GM06990 (cell line): ENCODE measurements around the gene MRPL58.
"Not testable (repeated sequence)": the region's sequence is repeated elsewhere in the genome, so short reads cannot be mapped to it uniquely, and the experiment has no call there.

Source experiments
- DNase-seq: peaks from one replicate; pipeline ENCODE4 v3.0.0-alpha.2; 2011; ENCODE audit not compliant: insufficient read length; ENCODE audit errors: extremely low read depth
- H3K27me3 ChIP-seq: replicated peaks from 2 replicates; pipeline ENCODE4 v1.6.0; 2011; ENCODE audit warnings: low read length; ENCODE audit not compliant: control insufficient read depth, insufficient read depth
- H3K36me3 ChIP-seq: 2 replicates; pipeline ENCODE4 v1.5.1; 2011; ENCODE audit warnings: low read length; ENCODE audit not compliant: control insufficient read depth, insufficient read depth
- H3K4me3 ChIP-seq: replicated peaks from 2 replicates; pipeline ENCODE4 v1.5.1; 2011; ENCODE audit warnings: low read depth, mild to moderate bottlenecking, control low read depth, low read length
- TF ChIP-seq, protein P1 (sequence below): IDR thresholded peaks from 2 replicates; pipeline ENCODE4 v1.5.1; 2011; ENCODE audit warnings: low read length, control low read depth, mild to moderate bottlenecking, inconsistent platforms; ENCODE audit not compliant: insufficient read depth, poor library complexity, severe bottlenecking

MRPL58 gene

DNA sequence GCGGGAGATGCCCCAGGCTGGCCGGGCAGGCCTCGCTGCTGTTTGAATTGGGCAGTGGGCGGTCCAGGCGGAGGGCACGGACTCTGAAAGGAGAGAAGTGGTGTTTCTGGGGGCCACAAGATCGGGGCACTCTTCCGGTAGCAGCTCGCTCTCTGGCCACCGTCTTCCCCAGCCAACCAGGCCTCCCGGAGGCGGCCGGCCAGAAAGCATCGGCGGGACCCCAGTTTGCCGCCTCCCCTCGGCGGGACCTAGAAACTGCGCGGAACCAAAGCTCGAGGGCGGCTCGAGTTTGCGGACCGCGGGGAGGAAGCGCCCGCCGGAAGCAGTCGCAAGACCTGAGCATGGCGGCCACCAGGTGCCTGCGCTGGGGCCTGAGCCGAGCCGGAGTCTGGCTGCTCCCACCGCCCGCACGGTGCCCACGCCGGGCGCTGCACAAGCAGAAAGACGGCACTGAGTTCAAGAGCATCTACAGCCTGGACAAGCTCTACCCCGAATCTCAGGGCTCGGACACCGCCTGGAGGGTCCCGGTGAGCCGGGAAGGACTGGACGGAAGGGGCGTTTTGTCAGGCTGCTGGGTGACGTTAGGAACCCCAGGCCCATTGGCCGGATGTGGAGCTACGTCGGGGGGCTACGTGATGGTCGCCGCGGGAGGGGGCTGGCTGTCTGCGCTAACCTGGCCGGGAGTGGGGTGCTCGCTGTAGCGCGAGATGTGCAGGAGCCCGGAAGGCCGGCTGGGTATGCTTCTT lies at the start of gene MRPL58:
MRPL58 (plus strand) TSS at position 325 of the 746 bp plus-strand sequence; CDS start at position 342, 17 bp downstream.
- TF ChIP-seq, protein P1, sequence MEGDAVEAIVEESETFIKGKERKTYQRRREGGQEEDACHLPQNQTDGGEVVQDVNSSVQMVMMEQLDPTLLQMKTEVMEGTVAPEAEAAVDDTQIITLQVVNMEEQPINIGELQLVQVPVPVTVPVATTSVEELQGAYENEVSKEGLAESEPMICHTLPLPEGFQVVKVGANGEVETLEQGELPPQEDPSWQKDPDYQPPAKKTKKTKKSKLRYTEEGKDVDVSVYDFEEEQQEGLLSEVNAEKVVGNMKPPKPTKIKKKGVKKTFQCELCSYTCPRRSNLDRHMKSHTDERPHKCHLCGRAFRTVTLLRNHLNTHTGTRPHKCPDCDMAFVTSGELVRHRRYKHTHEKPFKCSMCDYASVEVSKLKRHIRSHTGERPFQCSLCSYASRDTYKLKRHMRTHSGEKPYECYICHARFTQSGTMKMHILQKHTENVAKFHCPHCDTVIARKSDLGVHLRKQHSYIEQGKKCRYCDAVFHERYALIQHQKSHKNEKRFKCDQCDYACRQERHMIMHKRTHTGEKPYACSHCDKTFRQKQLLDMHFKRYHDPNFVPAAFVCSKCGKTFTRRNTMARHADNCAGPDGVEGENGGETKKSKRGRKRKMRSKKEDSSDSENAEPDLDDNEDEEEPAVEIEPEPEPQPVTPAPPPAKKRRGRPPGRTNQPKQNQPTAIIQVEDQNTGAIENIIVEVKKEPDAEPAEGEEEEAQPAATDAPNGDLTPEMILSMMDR: peak; percentile 42
- Histone ChIP-seq H3K4me3 (peak within 1 kb of the TSS; percentile 93), H3K27me3 (no peaks in the 10 kb centered on the region), H3K36me3 (peaks cover 4% of the 10 kb centered on the region)
- DNase-seq: peak; percentile 92

- DNase-seq: no peak
- TF ChIP-seq, protein P1: no peak
- H3K27me3 ChIP-seq: no peaks in the 10 kb centered on the region
- no peaks in the 10 kb centered on the region for H3K36me3 ChIP-seq
- no peak overlapping the region for H3K4me3 ChIP-seq
Measured at GRCh38 chr17:74963656-74964055, 48.8 kb upstream of the MRPL58 start.

DNA sequence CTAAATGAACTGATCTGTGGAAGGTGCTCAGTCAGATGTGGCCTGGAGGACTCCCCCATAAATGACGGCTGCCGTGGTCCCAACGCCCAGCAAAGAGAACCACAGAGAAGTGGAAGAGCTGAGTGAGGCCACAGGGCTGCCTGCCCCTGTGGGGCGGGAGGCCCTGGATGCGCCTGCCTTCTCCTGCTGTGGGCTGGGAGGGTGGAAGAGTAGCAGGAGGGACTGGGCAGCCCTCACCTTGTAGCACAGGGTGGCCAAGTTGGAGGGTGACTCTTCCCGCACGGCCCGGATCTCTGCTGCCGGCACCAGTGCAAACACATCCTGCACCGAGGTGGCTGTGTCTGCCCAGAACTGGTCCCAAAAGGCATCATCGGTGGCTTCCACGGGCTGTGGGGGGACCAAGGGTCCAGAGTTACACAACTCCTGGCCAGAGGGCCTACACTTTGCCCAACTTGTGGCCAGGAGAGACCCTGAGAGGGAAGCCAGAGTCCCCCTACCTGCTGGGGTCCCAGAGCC lies 48.2 kb upstream of the MRPL58 start:
- Histone ChIP-seq H3K27me3 (no peaks in the 10 kb centered on the region), H3K4me3 (no peak overlapping the region), H3K36me3 (no peaks in the 10 kb centered on the region)
- TF ChIP-seq, protein P1: no peak
- no peak for DNase-seq

DNA sequence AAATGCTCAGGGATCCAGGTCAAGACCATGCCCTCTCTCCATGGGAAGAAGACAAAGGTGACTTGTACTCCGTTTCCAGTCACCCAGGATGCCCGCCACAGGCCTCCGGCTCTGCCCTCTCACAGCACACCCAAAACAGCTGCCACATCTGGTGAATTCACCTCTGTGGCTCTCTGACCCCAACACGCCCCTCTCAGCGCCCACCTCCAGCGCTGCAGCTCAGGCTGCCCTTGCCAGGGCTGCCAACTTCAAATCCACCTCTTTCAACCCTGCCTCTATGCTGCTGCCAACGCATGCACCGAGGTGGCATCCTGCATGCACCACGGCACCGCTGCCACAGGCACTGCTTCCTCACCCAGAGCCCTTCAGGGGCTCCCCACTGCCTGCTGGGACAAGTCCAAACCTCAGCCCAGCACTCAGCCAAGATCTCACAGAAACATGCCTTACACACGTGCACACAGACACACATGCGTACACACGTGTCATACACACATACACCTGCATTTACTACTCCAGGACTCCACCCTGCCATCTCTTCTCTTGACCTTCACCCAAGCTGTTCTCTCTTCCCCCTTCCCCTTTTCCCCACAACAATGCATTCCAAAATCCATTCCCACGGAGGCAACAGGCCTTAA lies 47.4 kb upstream of the MRPL58 start:
- no peak for DNase-seq
- H3K4me3 ChIP-seq: no peak overlapping the region
- H3K27me3 ChIP-seq: no peaks in the 10 kb centered on the region
- no peaks in the 10 kb centered on the region for H3K36me3 ChIP-seq
- TF ChIP-seq, protein P1: no peak

DNA sequence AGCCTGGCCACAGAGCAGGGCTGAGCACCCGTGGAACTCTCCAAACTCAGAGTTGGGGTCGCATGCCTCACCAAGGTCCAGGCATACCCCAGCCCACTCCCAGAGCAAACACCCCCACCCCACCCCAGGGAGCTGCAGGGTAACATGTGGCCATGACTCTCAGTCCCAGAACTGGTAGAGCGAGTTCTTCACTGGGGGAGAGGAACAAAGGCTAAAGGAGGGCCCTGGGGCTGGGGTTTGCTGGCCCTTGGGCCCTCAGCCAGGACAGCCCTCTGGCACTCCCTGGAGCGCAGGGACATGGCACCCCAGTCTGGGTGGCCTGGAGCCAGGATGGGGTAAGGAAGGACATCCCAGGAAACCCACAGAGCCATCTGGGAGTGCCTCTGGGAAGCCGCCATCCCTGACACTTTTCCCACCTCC lies 44.1 kb upstream of the MRPL58 start:
- Histone ChIP-seq H3K4me3 (no peak overlapping the region), H3K36me3 (no peaks in the 10 kb centered on the region)
- TF ChIP-seq, protein P1: no peak

DNA sequence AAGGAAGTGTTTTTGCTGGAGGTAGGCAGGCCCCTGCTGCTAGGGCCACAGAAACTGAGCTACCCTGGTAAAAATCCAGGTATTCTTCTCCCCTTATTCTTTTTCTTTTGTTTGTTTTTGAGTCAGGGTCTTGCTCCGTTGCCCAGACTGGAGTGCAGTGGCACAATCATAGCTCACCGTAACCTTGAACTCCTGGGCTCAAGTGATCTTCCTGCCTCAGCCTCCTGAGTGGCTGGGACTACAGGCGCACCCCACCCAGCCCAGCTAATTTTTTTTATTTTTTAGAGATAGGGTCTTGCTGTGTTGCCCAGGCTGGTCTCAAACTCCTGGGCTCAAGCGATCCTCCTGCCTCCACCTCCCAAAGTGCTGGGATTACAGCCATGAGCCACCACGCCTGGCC lies 43.0 kb upstream of the MRPL58 start:
- not testable (repeated sequence) for H3K27me3 ChIP-seq, H3K36me3 ChIP-seq, H3K4me3 ChIP-seq, DNase-seq

More for the DNA sequence above, 44.1 kb upstream of the MRPL58 start:
- H3K27me3 ChIP-seq: peaks cover 4% of the 10 kb centered on the region
- DNase-seq: no peak
